Ectodermal cell (in vitro differentiated cells): ENCODE data around the gene PGR.

Source experiments
- H3K27ac ChIP-seq: 2 replicates; pipeline ENCODE4 v1.7.0; 2013; ENCODE audit warnings: mild to moderate bottlenecking, low read depth, low read length; ENCODE audit not compliant: insufficient read depth, poor library complexity, severe bottlenecking
- H3K27me3 ChIP-seq: 2 replicates; pipeline ENCODE4 v1.7.0; 2013; ENCODE audit warnings: mild to moderate bottlenecking, low read length; ENCODE audit not compliant: insufficient read depth, control insufficient read depth, poor library complexity, severe bottlenecking
- H3K36me3 ChIP-seq: one replicate; pipeline ENCODE4 v1.7.0; 2013; ENCODE audit warnings: low read length; ENCODE audit not compliant: control insufficient read depth, insufficient read depth
- H3K4me1 ChIP-seq: one replicate; pipeline ENCODE4 v1.7.0; 2013; ENCODE audit warnings: low read length; ENCODE audit not compliant: control insufficient read depth, insufficient read depth
- H3K4me3 ChIP-seq: 2 replicates; pipeline ENCODE4 v1.7.0; 2013; ENCODE audit warnings: low read depth, low read length, control low read depth; ENCODE audit not compliant: insufficient read depth
- H3K9me3 ChIP-seq: 2 replicates; pipeline ENCODE4 v1.7.0; 2013; ENCODE audit warnings: mild to moderate bottlenecking, low read length, moderate library complexity; ENCODE audit not compliant: control insufficient read depth
- WGBS, 2 experiments: methylation state at CpG; one replicate each; pipeline ENCODE4 v1.1.7; 2013; ENCODE audit warnings: missing lambda C conversion rate in 2 of 2; 5-methylcytosine and 5-hydroxymethylcytosine counted together

The PGR gene

DNA sequence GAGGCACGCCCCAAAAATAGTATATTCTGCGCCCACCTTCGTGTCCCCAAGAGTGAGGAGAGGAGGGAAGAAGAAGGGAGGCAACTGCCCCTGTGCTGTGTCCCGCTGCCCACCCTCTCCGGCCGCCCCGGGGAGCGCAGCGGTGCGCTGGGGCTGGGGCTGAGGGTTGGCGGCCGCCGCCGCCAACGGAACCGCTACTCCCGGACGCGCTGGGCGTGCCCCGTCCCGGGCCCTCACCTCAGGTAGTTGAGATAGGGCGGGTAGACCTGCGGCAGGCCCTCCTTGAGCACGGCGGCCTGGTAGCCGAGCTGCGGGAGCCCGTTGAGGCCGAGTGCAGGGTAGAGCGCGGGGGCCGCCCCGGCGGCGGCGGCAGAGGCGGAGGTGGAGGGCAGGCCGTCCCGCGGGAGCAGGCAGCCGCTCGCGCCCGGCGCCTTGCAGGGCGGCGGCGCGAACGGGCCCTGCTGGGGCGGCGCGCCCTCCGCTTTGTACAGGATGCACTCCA lies 2.4 kb downstream of the PGR start:
- Histone ChIP-seq H3K36me3 (no peaks in the 10 kb centered on the region), H3K9me3 (no peaks in the 10 kb centered on the region), H3K27me3 (peaks cover 87% of the 10 kb centered on the region), H3K27ac (no peak overlapping the region), H3K4me3 (peak overlapping the region; percentile 41), H3K4me1 (no peaks in the 10 kb centered on the region)
- 0 to 1% methylated on average over 55 of the region's 55 CpGs for WGBS, 2 experiments

GRCh38 chr11:101126551-101127196 lies 2.9 kb downstream of the PGR start:
- Histone ChIP-seq H3K9me3 (no peaks in the 10 kb centered on the region), H3K4me3 (peak overlapping the region; percentile 41), H3K27me3 (peaks cover 82% of the 10 kb centered on the region), H3K27ac (no peak overlapping the region), H3K36me3 (no peaks in the 10 kb centered on the region), H3K4me1 (no peaks in the 10 kb centered on the region)
- 2 to 9% methylated on average over 17 to 18 of the region's 18 CpGs for WGBS, 2 experiments

- H3K27ac ChIP-seq, result no peak overlapping the region
- no peaks in the 10 kb centered on the region for H3K27me3 ChIP-seq
- no peak overlapping the region for H3K4me3 ChIP-seq
- no peaks in the 10 kb centered on the region for H3K4me1 ChIP-seq
- no peaks in the 10 kb centered on the region for H3K36me3 ChIP-seq
- no peaks in the 10 kb centered on the region for H3K9me3 ChIP-seq
- WGBS, 2 experiments, result 81 to 83% methylated on average over 2 to 4 of the region's 4 CpGs
These were observed 13.9 kb downstream of the PGR start for GRCh38 chr11:101115671-101116160.

DNA sequence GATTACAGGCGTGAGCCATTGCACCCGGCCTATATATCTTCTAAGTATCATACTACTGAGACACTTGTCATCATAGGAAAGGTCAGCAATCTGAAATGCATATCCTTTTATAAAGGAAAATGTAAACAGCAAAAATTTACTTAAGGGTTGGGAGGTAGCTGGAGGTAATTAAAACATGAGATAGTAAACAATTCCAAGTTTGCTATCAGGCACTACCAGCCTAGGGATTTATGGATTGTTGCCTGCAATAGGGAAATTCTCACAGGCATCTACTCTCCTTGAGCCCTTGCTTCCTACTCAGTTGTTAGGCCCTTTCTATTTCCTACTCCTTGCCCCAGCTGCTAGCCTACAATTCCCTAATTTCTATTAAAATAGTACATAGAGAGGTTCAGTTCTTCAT lies 16.1 kb downstream of the PGR start:
- no peaks in the 10 kb centered on the region for H3K4me1 ChIP-seq
- WGBS, 2 experiments, result 64 to 66% methylated on average over 2 of the region's 2 CpGs
- H3K4me3 ChIP-seq, result no peak overlapping the region
- no peaks in the 10 kb centered on the region for H3K27me3 ChIP-seq
- H3K36me3 ChIP-seq, result no peaks in the 10 kb centered on the region
- H3K27ac ChIP-seq, result no peak overlapping the region
- no peaks in the 10 kb centered on the region for H3K9me3 ChIP-seq

- Histone ChIP-seq H3K36me3 (no peaks in the 10 kb centered on the region), H3K27me3 (no peaks in the 10 kb centered on the region), H3K27ac (no peak overlapping the region), H3K4me1 (no peaks in the 10 kb centered on the region), H3K4me3 (no peak overlapping the region), H3K9me3 (no peaks in the 10 kb centered on the region)
These were observed 24.9 kb downstream of the PGR start for GRCh38 chr11:101104716-101105115.

DNA sequence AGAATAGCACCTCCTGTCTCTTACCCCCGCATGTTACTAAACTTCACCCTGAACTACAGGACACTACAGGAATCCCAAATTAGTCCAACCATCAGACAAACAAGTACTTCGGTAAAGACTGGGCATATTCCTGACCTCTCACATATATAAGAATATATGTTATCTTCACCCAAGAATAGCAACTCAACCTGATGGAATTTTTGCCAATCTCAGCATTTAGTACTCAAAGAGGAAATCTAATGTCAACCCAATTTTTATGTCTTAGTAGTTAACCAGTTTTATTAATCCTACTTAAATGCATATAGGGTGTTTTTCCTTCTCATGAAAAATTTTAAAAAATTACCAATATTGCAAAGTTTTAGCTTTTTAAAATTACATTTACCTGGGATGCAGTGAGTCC lies 26.2 kb downstream of the PGR start:
- Histone ChIP-seq H3K4me3 (no peak overlapping the region), H3K9me3 (no peaks in the 10 kb centered on the region), H3K36me3 (no peaks in the 10 kb centered on the region), H3K27ac (no peak overlapping the region), H3K4me1 (no peaks in the 10 kb centered on the region), H3K27me3 (no peaks in the 10 kb centered on the region)
- 90 to 92% methylated on average over 2 of the region's 2 CpGs for WGBS, 2 experiments

DNA sequence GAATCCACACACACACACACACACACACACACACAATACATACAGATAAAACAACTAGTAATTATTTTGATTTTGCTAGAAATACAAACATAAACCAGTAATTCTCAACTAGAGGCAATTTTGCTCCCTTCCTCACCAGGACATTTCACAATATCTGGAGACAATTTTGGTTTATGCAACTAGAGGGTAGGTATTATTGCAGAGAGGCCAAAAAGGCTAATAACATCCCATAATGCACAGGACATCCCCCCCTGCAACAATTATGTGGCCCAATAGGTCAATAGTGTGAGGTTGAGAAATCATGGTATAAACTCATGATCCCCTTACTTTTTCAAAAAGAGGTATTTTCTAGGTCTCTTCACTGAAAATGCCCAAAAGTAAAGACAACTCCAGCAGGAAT lies 29.0 kb downstream of the PGR start:
- H3K4me3 ChIP-seq, result no peak overlapping the region
- no peaks in the 10 kb centered on the region for H3K36me3 ChIP-seq
- H3K9me3 ChIP-seq, result no peaks in the 10 kb centered on the region
- H3K27ac ChIP-seq, result no peak overlapping the region
- no peaks in the 10 kb centered on the region for H3K27me3 ChIP-seq
- no peaks in the 10 kb centered on the region for H3K4me1 ChIP-seq

GRCh38 chr11:101096036-101096704 lies 33.4 kb downstream of the PGR start:
- 87 to 97% methylated on average over 4 of the region's 4 CpGs for WGBS, 2 experiments
- Histone ChIP-seq H3K36me3 (no peaks in the 10 kb centered on the region), H3K9me3 (no peaks in the 10 kb centered on the region), H3K27me3 (no peaks in the 10 kb centered on the region), H3K4me3 (no peak overlapping the region), H3K4me1 (no peaks in the 10 kb centered on the region), H3K27ac (no peak overlapping the region)

GRCh38 chr11:101091781-101092180 lies 37.8 kb downstream of the PGR start:
- WGBS, 2 experiments, result 88 to 95% methylated on average over 3 of the region's 3 CpGs
- Histone ChIP-seq H3K27me3 (no peaks in the 10 kb centered on the region), H3K9me3 (no peaks in the 10 kb centered on the region), H3K27ac (no peak overlapping the region), H3K36me3 (no peaks in the 10 kb centered on the region), H3K4me3 (no peak overlapping the region), H3K4me1 (no peaks in the 10 kb centered on the region)

- Histone ChIP-seq H3K27ac (no peak overlapping the region), H3K4me1 (no peaks in the 10 kb centered on the region), H3K36me3 (no peaks in the 10 kb centered on the region), H3K4me3 (no peak overlapping the region), H3K9me3 (no peaks in the 10 kb centered on the region), H3K27me3 (no peaks in the 10 kb centered on the region)
- 83 to 93% methylated on average over 2 to 3 of the region's 5 CpGs for WGBS, 2 experiments
These were observed 38.8 kb downstream of the PGR start for GRCh38 chr11:101090679-101091270.
